ENCODE data around the gene PRSS57.
"Not testable (repeated sequence)": the region's sequence is repeated elsewhere in the genome, so short reads cannot be mapped to it uniquely, and the experiment has no call there.

PRSS57 gene

DNA sequence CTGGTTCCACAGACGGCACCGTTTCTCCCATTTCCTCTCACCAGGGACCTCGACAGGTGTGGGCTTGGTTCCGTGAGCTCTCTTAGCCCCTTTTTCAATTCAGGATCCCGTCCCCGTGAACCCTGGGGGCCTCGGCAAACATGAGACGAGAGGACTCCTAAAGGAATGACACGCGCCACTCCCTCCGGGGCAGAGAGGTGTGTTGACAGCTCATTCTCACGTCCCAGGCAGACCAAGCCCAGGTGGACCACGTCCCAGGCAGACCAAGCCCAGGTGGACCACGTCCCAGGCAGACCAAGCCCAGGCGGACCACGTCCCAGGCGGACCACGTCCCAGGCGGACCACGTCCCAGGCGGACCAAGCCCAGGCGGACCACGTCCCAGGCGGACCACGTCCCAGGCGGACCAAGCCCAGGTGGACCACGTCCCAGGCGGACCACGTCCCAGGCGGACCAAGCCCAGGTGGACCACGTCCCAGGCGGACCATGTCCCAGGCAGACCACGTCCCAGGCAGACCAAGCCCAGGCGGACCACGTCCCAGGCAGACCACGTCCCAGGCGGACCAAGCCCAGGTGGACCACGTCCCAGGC is 28.2 kb downstream of the PRSS57 start:
- DNase-seq: not testable (repeated sequence)

DNA sequence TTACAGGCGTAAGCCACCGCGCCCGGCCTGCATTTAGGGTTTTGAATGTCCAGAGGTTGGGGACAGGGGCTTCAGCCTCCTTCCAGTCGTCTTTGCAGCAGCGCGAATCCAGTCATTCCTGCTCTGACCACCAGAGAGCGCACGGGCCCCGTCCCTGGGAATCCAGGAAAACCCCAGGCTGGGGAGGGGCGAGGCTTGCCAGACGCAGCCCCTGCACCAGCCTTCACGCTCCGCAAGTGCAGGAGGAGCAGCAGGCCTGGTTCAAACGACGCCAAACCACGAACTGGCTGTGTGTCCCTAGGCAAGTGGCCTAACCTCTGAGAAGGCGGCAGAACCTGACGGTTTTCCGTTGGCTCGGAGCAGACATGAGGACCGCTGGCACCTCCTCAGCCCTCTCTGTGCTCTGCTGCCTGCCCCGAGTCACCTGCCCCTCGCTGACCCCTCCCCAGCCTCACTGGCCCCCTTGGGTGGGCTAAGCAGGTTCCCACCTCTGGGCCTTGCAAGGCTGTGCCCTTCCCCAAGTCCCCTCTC is 30.3 kb downstream of the PRSS57 start:
- DNase-seq: peak; percentile 87

DNA sequence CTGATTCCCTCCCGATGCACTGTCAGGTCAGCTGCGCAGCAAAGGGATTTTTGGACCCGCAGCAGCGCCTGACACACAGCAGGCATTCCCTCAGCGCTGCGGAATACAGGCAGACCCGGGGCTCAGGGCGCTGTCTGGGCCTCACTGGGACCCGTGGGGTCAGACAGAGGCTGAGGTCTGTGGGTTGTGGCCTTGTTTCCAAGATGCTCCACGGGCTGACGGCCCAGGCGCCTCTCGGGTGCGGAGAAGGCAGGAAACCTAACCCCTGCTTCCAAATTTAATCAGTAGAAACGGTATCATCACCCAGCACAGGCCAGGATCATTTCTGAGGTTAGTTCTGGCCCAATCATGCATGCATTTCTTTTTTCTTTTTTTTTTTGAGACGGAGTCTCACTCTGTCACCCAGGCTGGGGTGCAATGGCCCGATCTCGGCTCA is 31.6 kb downstream of the PRSS57 start:
- DNase-seq: no peak

DNA sequence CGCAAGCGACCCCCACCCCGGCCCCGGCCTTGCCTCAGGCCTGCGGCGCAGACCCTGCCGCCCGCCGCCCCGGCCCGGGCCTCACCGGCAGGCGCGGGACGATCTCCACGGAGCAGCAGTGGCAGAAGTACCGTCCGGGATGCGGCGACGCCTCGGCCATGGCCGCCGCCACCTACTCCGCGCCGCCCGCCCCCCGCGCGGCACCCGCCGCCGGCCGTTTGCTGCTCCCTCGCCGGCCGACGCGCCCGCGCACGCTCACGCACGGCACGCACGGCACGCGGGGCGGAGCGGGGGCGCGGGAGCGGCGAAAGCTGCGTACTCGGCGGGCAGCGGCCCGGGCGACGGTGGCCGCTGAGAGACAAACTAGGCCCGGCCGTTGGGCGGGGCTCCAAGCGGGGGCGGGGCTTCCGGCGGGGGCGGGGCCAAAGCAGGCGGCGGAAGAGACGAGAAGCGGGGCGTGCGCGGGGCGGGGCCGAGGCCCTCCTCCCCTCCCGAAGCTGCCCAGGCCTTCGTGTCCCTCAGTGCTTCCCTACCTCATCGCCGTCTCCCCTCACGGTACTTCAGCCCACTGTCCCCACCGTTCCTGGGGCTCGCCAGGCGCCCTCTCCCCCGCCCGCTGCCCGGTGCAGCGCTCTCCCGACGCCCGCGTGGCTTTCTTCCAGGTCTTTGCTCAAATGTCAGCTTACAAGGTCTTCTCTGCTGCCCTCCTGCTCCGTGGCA is 32.1 kb downstream of the PRSS57 start, which contains the start of gene RNF126:
Gene RNF126 (minus strand): TSS at position 253 of the 720 bp plus-strand sequence. CDS start 93 bp downstream, at position 160.
- peak; percentile 95 for DNase-seq

DNA sequence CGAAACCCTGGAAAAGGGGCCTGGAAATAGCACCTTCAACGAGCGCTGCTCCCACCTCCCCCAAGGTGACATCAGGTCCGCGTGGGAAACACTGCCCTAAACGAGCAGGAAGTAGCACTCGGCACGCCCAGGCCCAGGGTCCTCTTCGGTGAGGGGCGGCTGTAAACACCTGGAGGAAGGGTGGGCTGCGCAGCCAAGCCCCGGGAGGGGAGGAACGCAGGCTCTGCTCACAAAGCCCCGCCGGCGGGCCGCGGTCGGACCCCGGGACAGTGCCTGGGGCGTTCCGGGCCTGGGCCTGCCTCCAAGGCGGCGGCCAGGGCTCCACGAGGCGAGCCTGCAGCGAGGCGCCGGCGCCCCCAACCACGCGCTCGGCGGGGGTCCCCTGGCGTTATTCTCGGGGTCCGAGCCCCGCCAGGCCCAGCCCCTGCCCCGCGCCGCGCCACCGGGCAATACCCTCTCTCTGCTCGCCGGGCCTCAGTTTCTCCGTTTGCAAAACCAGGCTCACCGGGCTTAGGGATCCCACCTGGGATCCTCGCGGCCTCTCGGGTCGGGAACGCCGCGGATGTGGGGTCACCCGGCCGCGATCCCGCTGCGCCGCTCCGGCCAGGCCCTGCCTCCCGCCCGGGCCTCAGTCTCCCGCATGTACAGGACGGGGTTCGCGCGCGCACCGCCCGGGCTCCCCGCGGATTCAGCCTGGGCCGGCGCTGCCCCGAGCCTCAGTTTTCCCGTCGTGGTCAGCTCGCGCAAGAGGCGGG is 32.9 kb downstream of the PRSS57 start:
- DNase-seq: peak; percentile 79

DNA sequence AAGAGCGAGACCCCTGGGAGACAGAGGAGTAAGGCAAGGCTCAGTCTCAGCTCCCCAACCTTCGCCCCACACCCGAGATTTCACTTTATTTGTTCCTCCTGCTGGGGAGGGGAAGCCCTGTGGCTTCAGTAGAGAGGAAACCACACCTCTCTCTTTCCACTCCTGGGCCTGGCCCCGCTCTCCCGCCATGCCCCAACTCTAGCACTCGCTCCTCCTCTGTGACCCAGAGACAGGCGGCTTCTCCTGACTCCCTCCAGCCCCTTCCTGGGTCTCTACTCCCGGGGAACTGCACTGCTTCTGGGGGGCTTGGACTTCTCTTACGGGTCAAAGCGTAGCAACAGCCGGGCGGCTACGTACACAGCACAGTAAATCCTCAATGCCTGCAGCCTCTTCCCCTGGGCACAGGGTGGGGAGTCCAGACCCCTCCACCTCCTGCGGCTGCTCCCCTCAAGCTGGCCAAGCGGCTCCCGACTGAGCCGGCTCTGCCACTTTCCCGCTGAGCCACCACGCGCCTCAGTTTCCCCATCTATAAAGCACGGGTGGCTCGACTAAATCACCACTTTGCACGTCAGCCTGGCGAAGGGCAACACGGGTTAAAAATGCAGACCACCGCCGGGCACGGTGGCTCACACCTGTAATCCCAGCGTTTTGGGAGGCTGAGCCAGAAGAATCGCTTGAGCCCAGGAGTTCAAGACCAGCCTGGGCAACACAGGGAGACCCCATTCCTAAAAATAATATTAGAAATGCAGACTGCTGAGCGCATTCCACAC is 33.6 kb downstream of the PRSS57 start:
- peak; percentile 79 for DNase-seq

DNA sequence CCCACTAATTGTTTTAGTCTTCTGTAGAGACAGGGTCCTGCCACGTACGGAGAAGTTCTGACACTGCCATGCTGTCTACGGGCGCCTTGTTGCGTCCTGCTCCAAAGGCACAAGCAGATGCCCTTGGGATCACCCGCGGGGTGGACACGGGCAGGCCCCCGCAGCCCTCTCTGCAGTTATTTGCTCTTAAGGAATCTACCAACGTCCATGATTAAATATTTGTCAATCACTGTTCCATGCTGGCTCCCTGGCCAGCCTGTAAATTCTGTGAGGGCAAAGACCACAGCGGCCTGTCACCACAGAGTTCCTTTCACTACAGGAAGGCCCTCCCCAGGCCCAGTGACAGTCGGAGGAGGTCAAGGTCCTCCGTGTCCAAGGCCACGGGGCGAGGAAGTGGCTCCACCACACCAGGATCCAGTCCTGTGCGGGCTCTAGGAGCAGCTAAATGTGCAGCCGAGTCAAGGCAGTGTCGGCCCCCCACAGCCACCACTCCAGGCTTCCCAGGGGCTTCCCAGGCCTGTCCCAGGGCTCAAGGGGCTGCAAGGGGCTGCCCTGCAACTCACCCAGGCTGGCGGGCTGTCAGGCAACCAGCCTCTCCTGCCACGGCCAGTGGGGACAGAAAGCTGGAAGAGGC is 34.3 kb downstream of the PRSS57 start:
- no peak for DNase-seq

DNA sequence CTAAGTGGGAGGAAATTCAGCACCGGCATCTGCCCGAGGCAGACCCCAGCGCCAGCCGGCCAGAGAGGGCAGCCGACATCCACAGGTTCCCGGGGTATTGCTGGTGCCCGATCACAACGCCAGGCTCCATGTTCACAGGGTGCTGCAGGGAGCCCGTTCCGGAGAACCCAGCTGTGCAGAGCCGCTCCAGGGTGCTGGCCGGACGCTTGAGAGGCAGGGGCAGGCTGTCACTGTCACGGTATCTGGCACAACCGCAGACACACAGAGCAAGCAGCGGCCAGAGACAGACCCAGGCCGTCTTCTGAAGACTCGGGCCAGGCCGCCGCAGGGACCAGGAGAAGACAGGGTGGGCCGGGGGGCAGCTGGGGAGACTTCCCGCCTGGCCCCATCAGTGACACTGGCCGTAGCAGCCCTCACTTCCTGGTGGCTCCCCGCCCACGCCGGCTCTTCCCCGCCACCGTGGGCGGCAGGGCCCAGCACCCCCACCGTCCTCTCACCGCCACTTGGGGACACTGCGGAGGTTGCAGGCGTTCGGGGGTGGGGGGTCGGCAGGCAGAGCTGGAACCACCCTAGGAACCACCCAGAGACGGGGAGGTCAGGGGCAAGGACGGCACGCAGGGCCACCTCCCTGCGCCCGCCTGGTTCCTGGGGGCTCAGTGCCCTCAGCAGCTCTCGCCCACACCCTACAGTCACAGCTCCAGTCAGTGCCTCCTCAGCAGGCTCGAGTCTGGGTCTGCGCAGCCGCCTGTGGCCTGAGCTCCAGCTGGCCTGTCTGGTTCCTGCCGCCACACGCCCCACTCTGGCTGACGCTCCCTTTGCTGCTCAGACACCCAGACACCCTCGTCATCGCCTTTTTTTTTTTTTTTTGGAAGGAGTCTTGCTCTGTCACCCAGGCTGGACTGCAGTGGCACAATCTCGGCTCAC is 36.1 kb downstream of the PRSS57 start:
- DNase-seq: peak; percentile 73

DNA sequence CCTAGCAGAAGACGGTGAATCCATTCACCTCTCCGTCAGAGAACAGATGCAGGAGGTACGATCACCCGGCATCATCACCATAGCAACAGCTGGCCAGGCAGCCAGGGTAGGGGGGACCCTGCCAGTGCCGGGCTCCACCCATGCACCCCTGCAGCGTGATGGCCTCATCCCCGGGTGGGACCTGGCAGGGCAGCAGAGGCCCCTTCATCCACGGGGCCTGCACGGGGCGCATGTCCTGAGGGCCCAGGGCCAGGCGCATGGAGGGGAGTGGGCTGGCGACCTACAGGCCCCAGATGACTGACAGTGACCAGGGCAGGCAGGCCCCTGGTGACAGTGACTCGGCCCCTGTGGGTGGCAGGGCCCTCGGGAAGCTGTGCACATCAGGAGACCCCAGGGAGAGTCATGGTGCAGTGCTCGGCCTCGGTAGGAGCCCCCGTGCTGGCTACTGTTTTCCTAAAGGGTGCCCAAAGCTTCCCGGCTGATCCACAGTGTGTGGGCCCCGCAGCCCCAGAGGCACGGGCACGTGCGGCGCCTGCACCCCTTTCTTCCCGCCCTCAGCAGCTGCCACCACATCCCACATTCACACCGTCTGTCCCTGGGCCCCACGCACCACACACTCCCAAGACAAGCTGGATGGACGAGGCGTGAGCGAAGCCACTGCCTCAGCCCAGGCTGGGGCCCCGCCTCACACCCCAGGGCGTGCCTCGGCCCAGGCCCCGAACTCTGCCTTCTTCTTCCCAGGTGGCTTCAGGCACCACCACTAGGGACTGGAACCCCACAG is 37.0 kb downstream of the PRSS57 start:
- DNase-seq: no peak

DNA sequence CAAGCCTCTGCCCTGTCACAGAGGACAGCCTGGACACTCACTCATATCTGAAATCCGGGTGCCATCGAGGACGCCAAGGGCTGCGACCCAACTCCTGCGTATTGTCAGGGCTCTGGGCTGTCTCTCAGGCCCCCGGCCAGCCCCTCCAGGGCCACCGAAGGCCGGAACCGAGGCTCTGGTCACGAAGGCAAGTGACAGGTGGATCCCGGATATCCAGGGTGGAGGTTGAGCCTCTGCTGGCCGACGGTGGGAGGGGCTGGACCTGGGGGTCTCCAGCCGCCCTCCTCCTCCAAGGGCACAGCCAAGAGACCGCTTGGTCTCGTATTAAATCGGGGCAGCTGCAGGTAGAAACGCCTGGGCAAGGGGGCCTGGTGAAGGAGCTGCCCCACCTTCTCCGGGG is 37.6 kb downstream of the PRSS57 start:
- DNase-seq: no peak

DNA sequence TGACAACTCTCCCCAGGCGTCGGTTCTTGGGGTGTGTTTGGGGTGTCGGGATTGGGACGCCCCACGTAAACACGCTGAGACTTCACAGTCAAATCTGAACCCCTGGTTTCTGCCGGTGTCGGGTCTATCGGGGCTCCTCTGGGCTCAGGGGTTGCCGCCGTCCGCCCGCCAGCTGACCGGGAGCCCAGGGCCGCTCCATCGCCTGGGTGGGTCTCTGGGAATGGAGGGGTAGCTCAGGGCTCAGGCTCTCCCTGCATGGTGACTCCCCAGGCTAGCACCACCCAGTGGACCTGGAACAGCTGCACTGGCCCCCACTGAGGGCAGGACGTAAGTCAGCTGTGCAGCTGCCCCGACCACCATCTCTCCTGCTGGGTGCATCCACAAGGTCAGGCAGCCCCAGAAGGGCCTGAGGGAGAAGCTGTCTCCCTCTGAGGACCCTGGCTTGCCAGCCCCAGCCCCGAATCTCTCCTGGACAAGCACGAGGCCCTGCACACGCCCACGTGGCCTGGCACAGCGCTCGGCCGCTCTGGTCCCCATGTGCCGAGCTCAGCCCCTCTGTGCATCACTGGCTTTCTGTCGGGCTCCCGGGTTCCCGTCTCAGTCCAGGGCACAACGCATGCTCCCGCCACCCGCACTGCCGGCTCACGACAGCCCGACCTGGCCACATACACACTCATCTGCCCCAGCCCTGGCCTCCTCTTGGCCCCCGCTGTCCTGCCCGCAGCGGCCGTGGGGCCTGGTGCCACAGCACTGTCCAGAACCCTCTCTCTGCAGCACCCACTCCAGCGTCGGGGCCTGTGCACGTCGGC is 38.3 kb downstream of the PRSS57 start:
- DNase-seq: no peak

DNA sequence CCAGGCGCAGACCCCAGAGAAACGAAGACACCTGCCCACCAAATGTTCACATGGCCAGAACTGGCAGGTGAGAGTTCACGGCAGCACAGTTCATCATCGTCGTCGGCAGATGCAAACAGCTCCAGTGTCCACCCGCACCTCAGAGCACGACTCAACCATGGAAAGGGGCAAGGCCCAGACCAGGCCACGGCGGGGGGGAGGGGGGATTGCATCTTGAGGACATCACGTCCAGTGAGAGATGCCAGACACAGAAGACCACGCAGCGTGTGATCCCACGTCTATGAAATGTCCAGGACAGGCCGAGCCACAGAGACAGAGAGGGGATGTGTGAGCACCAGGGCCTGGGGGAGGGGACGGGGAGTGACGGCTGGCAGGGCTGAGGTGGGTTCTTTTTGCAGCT is 39.6 kb downstream of the PRSS57 start:
- no peak for DNase-seq

DNA sequence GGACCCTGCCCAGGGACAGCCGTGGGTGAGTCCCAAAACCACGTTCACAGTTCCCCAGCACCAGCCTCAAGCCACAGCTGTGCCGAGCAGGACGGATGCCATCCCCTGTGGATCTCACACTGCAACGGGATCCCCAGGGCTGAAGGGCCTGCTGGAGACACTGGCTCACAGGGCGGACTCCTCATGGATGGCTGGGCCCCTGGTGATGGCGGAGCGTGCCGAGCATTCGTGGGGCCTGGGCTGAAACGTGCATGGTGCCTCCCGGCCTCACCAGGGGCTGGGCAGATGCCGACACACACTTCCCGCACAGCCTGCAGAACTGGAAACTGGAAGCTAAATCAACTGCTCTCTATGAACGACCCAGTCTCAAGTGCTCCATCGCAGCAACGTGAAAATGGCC is 41.8 kb downstream of the PRSS57 start:
- DNase-seq: no peak

DNA sequence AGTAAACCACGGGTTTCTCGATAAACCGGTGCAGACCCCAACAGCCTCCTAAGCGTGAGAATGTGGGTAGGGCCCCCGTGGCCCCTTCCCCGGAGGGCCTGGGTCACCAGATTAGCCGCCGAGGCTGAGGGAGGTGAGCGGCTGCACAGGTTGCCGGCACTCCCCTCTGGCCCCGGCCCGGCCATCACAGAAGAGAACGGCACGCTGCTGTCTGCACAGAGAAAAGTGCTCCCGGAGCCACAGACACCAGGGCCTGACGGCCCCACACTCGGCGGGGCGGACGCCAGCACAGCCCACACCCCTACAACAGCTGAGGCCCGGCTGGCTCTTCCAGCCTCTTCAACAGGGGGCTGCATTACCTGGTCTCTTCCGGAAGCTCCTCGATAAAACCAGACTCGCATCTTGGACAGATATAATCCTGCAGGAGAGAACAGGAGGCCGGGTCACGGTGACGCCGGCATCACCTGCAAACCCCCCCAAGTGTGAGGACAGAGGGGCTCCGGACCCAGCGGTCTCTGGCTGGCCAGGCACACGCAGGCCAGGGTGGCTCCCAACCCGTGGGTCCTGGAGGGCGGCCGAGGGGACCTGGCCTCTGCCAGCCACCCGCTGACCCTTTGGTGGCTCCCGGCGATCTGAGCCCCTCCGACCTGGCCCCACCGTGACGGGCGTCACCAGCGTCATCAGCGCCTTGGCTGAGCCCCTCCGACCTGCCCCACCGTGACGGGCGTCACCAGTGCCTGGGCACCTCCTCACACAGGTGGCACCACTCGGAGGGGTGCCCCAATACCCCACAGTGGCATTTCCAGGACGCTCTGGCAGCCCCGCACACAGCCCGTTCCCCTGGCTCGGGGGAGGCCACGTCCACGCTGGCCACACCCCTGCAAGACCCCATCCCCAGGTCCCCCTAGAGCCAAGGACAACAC is 42.5 kb downstream of the PRSS57 start:
- no peak for DNase-seq

DNA sequence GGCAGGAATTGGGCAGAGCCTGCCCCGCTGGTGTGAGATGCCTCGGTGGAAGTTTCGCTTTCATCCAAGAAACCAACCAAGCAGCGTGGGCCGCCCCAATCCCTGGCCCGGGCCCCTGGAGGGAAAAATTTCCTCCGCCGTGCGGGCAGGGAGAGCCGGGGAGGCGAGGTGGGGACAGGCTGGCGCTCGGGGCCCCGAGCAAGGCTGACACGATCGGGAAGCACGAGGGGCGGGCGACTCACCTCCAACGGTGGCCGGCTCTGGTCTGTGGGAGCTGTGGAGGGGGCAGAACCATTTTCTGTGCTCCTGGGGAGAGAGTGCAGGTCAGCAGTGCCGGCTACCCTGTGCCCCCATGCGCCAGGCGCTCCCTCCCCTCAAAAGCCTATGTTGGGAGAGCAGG is 43.3 kb downstream of the PRSS57 start:
- DNase-seq: no peak

DNA sequence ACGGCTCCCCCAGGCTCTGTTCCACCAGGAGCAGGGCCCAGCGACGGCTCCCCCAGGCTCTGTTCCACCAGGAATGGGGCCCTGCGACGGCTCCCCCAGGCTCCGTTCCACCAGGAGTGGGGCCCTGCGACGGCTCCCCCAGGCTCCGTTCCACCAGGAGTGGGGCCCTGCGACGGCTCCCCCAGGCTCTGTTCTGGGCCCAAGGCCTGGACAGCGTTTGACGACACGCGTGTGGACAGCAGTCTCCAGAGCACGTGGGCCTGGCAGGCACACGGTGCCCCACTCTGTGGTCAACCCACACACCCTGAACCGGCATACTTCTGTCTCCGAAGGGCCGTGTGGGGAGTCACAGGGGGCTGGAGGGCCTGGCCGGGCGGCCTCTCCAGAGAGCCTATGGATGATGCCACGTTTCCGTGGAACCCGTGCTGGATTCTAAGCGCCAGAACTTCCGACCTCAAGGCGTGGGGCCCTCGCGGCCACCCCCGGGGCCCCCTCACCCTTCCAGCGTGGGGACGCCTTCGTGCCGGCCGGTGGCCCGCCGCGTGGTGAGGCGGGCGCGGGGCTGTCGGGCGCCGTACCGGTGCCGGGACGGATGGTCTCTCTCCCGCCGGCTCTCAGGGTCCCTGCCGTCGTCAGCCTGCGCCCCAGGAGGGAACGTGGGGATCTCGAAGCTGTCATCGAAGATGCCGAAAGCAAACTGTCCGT is 44.0 kb downstream of the PRSS57 start:
- no peak for DNase-seq

DNA sequence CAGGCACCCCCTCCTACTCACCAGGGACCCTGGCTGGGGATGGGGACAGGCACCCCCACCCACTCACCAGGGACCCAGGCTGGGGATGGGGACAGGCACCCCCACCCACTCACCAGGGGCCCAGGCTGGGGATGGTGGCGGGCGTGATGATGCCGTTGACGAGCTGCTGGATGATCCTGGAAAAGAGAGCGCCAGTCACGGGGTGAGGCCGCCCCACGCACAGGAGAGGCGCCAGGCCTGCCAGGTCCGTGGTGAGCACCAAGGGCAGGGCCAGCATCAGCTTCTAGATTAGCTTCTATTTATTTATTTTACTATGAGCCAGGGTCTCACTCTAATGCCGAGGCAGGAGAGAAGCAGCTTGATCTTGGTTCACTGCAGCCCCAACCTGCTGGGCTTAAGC is 45.1 kb downstream of the PRSS57 start:
- DNase-seq: no peak

Data from CD4-positive, alpha-beta T cell treated with Interleukin-21 for 1 hour (primary cell).